Stomach smooth muscle (tissue), 2 donors: ENCODE measurements around the gene DHRS12.

Experiments used
- H3K27ac ChIP-seq: one replicate; pipeline ENCODE4 v1.7.0; 2013; ENCODE audit warnings: mild to moderate bottlenecking, low read length, inconsistent platforms
- H3K27me3 ChIP-seq, 2 donors: one replicate each; pipeline ENCODE4 v1.7.0; 2013; ENCODE audit warnings: low read length in 2 of 2; ENCODE audit not compliant: insufficient read depth in 2 of 2, control insufficient read depth in 1 of 2
- H3K36me3 ChIP-seq, 2 donors: one replicate each; pipeline ENCODE4 v1.7.0; 2013; ENCODE audit warnings: low read length in 2 of 2; ENCODE audit not compliant: control insufficient read depth in 2 of 2, insufficient read depth in 2 of 2
- H3K4me1 ChIP-seq: one replicate; pipeline ENCODE4 v1.7.0; 2013; ENCODE audit warnings: low read length; ENCODE audit not compliant: control insufficient read depth, insufficient read depth
- H3K4me3 ChIP-seq, 2 donors: one replicate each; pipeline ENCODE4 v1.7.0; 2013; ENCODE audit warnings: low read length in 2 of 2
- H3K9ac ChIP-seq, 2 donors: one replicate each; pipeline ENCODE4 v1.7.0; 2013; ENCODE audit warnings: low read length in 2 of 2, mild to moderate bottlenecking in 1 of 2
- H3K9me3 ChIP-seq, 2 donors: one replicate each; pipeline ENCODE4 v1.7.0; 2013; ENCODE audit warnings: low read length in 2 of 2; ENCODE audit not compliant: control insufficient read depth in 2 of 2
- donor health status: healthy.
- donor health status: Pancreatic carcinoma.

DHRS12 gene

GRCh38 chr13:51726446-51727193, 77.3 kb downstream of the DHRS12 start:
- Histone ChIP-seq H3K9me3 (no peaks in the 10 kb centered on the region), H3K9ac (no peak overlapping the region), H3K4me3 (no peak overlapping the region), H3K27ac (no peak overlapping the region), H3K4me1 (peaks cover 21% of the 10 kb centered on the region), H3K36me3 (no peaks in the 10 kb centered on the region), H3K27me3 (no peaks in the 10 kb centered on the region)

GRCh38 chr13:51724721-51725120, 79.2 kb downstream of the DHRS12 start:
- Histone ChIP-seq H3K9ac (no peak overlapping the region), H3K27ac (no peak overlapping the region), H3K9me3 (no peaks in the 10 kb centered on the region), H3K27me3 (no peaks in the 10 kb centered on the region), H3K4me3 (no peak overlapping the region), H3K36me3 (no peaks in the 10 kb centered on the region), H3K4me1 (peaks cover 14% of the 10 kb centered on the region)

GRCh38 chr13:51723529-51723928, 80.4 kb downstream of the DHRS12 start:
- Histone ChIP-seq H3K9ac (no peak overlapping the region), H3K4me3 (no peak overlapping the region), H3K4me1 (peaks cover 7% of the 10 kb centered on the region)

GRCh38 chr13:51721496-51721895, 82.5 kb downstream of the DHRS12 start:
- Histone ChIP-seq H3K27ac (peak overlapping the region; percentile 20), H3K27me3 (no peaks in the 10 kb centered on the region), H3K9me3 (no peaks in the 10 kb centered on the region), H3K9ac (no peak overlapping the region), H3K4me1 (peaks cover 7% of the 10 kb centered on the region), H3K36me3 (no peaks in the 10 kb centered on the region), H3K4me3 (no peak overlapping the region)

More at GRCh38 chr13:51723529-51723928, 80.4 kb downstream of the DHRS12 start:
- no peaks in the 10 kb centered on the region for H3K36me3 ChIP-seq
- no peaks in the 10 kb centered on the region for H3K9me3 ChIP-seq
- no peaks in the 10 kb centered on the region for H3K27me3 ChIP-seq
- no peak overlapping the region for H3K27ac ChIP-seq

GRCh38 chr13:51719394-51719793, 84.6 kb downstream of the DHRS12 start:
- H3K27ac ChIP-seq: no peak overlapping the region
- H3K9ac ChIP-seq: no peak overlapping the region
- peaks cover 10% of the 10 kb centered on the region for H3K4me1 ChIP-seq
- H3K4me3 ChIP-seq: no peak overlapping the region
- H3K36me3 ChIP-seq: no peaks in the 10 kb centered on the region
- H3K9me3 ChIP-seq: no peaks in the 10 kb centered on the region
- H3K27me3 ChIP-seq: no peaks in the 10 kb centered on the region
